CD14-positive monocyte (primary cell): ENCODE data around the gene SPATA16. TPM values are rescaled to one million over a fixed set of nuclear protein-coding genes. Genes with fewer than 3 reads are reported as not detected.

ENCODE experiments used
- DNase-seq, 3 donors: peaks; one replicate each; pipeline ENCODE4 v3.0.0-alpha.2; 2011 to 2022
- H2AFZ ChIP-seq: 2 replicates; pipeline ENCODE4 v1.6.0; 2012; ENCODE audit warnings: mild to moderate bottlenecking, low read depth, low read length, inconsistent platforms; ENCODE audit not compliant: insufficient read depth, poor library complexity, severe bottlenecking
- H3K27ac ChIP-seq, 2 donors: 1 replicate in 1 of 2; 2 replicates in 1 of 2; pipeline ENCODE4 v1.5.1; 2012 to 2013; ENCODE audit warnings: low read length in 2 of 2, control low read depth in 1 of 2, inconsistent platforms in 1 of 2, low read depth in 1 of 2, mild to moderate bottlenecking in 1 of 2
- H3K27me3 ChIP-seq, 2 donors: one replicate each; pipeline versions ENCODE4 v1.6.0 to v1.6.1; 2011 to 2013; ENCODE audit warnings: low read length in 2 of 2; ENCODE audit not compliant: control insufficient read depth in 2 of 2, insufficient read depth in 2 of 2
- H3K36me3 ChIP-seq, 2 donors: replicated peaks in 1 of 2; 1 replicate in 1 of 2; 2 replicates in 1 of 2; pipeline versions ENCODE4 v1.5.1 to v1.6.1; 2012 to 2013; ENCODE audit warnings: low read length in 2 of 2, control low read depth in 1 of 2, inconsistent platforms in 1 of 2, mild to moderate bottlenecking in 1 of 2; ENCODE audit not compliant: insufficient read depth in 2 of 2, control insufficient read depth in 1 of 2
- H3K4me1 ChIP-seq, 2 donors: 1 replicate in 1 of 2; 2 replicates in 1 of 2; pipeline versions ENCODE4 v1.5.1 to v1.6.1; 2012 to 2013; ENCODE audit warnings: low read length in 2 of 2, control low read depth in 1 of 2, inconsistent platforms in 1 of 2, mild to moderate bottlenecking in 1 of 2, moderate library complexity in 1 of 2; ENCODE audit not compliant: insufficient read depth in 2 of 2, control insufficient read depth in 1 of 2
- H3K4me2 ChIP-seq: replicated peaks from 2 replicates; pipeline ENCODE3; 2012; ENCODE audit warnings: low read length, moderate library complexity, mild to moderate bottlenecking; ENCODE audit not compliant: poor library complexity, severe bottlenecking; ENCODE audit errors: extremely low read depth
- H3K4me3 ChIP-seq, 3 experiments: fragments of 200-600 bp in 1 of 3; sonication (generic) in 1 of 3; replicated peaks in 1 of 3; 1 replicate in 2 of 3; 2 replicates in 1 of 3; pipeline ENCODE4 v1.5.1; 2011 to 2013; ENCODE audit warnings: low read length in 3 of 3, mild to moderate bottlenecking in 3 of 3, control low read depth in 2 of 3, low read depth in 2 of 3, inconsistent platforms in 1 of 3, moderate library complexity in 1 of 3
- H3K79me2 ChIP-seq: 2 replicates; pipeline ENCODE4 v1.6.0; 2012; ENCODE audit warnings: mild to moderate bottlenecking, control low read depth, inconsistent platforms, low read length, moderate library complexity; ENCODE audit not compliant: insufficient read depth
- H3K9ac ChIP-seq: 2 replicates; pipeline ENCODE4 v1.6.0; 2017; ENCODE audit warnings: low read length, mild to moderate bottlenecking; ENCODE audit not compliant: insufficient read depth, poor library complexity, severe bottlenecking
- H3K9me3 ChIP-seq, 2 donors: replicated peaks in 1 of 2; 1 replicate in 1 of 2; 2 replicates in 1 of 2; pipeline versions ENCODE4 v1.5.1 to v1.6.1; 2012 to 2013; ENCODE audit warnings: low read length in 2 of 2, control low read depth in 1 of 2; ENCODE audit not compliant: control insufficient read depth in 1 of 2, insufficient read depth in 1 of 2
- H4K20me1 ChIP-seq: 2 replicates; pipeline ENCODE4 v1.6.0; 2012; ENCODE audit warnings: mild to moderate bottlenecking, low read length, control low read depth, moderate library complexity; ENCODE audit not compliant: insufficient read depth
- H3K27ac Mint-ChIP-seq, 7 donors: one replicate each; pipeline ENCODE4 v1.8.0; 2020; ENCODE audit warnings: mild to moderate bottlenecking in 7 of 7, mixed read lengths in 7 of 7, moderate library complexity in 6 of 7, inconsistent platforms in 2 of 7
- H3K27me3 Mint-ChIP-seq, 3 donors: one replicate each; pipeline ENCODE4 v1.8.0; 2021 to 2022; ENCODE audit warnings: low read depth in 3 of 3, mild to moderate bottlenecking in 3 of 3, mixed read lengths in 3 of 3, moderate library complexity in 3 of 3, inconsistent platforms in 1 of 3
- H3K36me3 Mint-ChIP-seq, 2 donors: one replicate each; pipeline ENCODE4 v1.8.0; 2020; ENCODE audit warnings: mixed read lengths in 2 of 2, inconsistent platforms in 1 of 2, mild to moderate bottlenecking in 1 of 2
- H3K4me1 Mint-ChIP-seq: one replicate; pipeline ENCODE4 v1.8.0; 2020; ENCODE audit warnings: mild to moderate bottlenecking, mixed read lengths
- H3K4me3 Mint-ChIP-seq, 2 donors: one replicate each; pipeline ENCODE4 v1.8.0; 2020; ENCODE audit warnings: mild to moderate bottlenecking in 2 of 2, mixed read lengths in 2 of 2, moderate library complexity in 1 of 2
- H3K9me3 Mint-ChIP-seq, 7 donors: one replicate each; pipeline ENCODE4 v1.8.0; 2020 to 2022; ENCODE audit warnings: mixed read lengths in 7 of 7, mild to moderate bottlenecking in 6 of 7, moderate library complexity in 6 of 7, inconsistent platforms in 2 of 7
- CTCF ChIP-seq: fragments of 200-600 bp; IDR thresholded peaks from one replicate; pipeline ENCODE4 v1.8.0; 2022; ENCODE audit warnings: antibody characterized with exemption, mild to moderate bottlenecking
- WGBS: methylation state at CpG from one replicate; pipeline ENCODE4 v1.1.5; 2013; ENCODE audit warnings: missing lambda C conversion rate; ENCODE audit not compliant: insufficient coverage; 5-methylcytosine and 5-hydroxymethylcytosine counted together
- intact Hi-C, 2 donors: fragments of 100-400 bp; cut with micrococcal nuclease; formaldehyde crosslinking; loops; one replicate each; pipeline versions ENCODE4 v1.15.0 to v1.15.1; 2023
- polyA plus RNA-seq, 3 donors: library from polyadenylated mRNA; depleted of rRNA in 1 of 3; unstranded in 2 of 3; stranded (reverse) in 1 of 3; fragments of 300-500 nt in 2 of 3; fragments of >200 nt in 1 of 3; fragmentation: Illumina TruSeq in 2 of 3; gene quantifications; 1 replicate in 2 of 3; 2 replicates in 1 of 3; pipeline ENCODE4 v1.2.3, GENCODE V29; 2012 to 2021

Gene SPATA16
- polyA plus RNA-seq, 3 donors, result not detected

DNA sequence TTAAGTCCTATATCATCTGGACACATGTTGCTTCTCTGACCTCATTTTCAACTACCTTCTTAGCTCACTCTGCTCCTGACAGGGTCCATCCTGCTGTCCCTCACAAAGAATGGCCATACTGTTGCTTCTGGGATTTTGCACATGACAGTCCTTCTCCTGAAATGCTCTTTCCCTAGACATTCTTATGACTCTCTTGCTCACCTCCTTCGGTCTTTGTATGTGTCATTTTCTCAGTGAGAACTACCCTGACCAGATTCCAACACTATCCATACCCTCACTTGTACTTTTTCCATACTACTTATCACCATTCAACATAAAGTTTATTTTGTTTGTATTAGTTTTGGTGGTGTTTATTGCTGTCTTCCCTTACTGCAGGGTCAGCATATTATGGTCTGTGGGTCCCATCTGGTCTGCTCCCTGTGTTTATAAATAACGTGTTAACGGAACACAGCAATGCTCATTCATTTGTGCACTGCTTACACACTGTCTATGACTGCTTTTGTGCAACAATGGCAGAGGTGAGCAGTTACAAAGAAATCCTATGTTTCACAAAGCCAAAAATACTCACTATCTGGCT lies 159.5 kb downstream of the SPATA16 start:
- Histone ChIP-seq H3K27me3 (no peaks in the 10 kb centered on the region), H3K9ac (no peak overlapping the region), H3K36me3 (no peaks in the 10 kb centered on the region), H3K4me2 (no peak overlapping the region), H3K4me3 (no peak overlapping the region), H3K4me1 (no peaks in the 10 kb centered on the region), H3K9me3 (no peaks in the 10 kb centered on the region), H4K20me1 (no peaks in the 10 kb centered on the region), H3K27ac (no peak overlapping the region), H2AFZ (no peak overlapping the region), H3K79me2 (no peaks in the 10 kb centered on the region)
- no peak for TF ChIP-seq CTCF
- Mint-ChIP-seq H3K4me3 (no peak overlapping the region), H3K27me3 (peaks cover 0 to 4% (median 0%) of the 10 kb centered on the region in 3 donors), H3K36me3 (no peaks in the 10 kb centered on the region), H3K9me3 (peaks cover 0 to 2% (median 0%) of the 10 kb centered on the region in 7 donors), H3K27ac (no peak overlapping the region), H3K4me1 (no peaks in the 10 kb centered on the region)
- intact Hi-C loops, result no loop called here
- WGBS, result 100% methylated on average over 3 of the region's 3 CpGs
- DNase-seq, result no peak

DNA sequence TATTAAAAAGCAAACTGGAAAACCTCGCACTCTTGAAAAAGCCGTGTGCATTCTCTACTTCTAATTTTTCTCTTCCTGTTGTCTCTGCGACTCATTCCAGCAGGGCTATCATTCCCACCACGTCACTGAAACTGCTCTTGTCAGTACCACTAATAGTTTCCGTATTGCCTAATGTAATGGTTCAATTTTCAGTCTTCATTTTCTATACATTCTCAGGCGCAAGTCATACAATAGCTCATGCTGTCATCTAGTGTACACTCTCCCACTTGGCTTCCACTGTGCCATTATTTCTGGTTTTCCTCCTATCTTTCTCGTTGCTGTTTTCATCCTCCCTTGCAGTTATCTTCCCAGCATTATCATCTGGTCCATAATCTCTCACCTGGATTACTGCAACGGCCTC lies 160.2 kb downstream of the SPATA16 start:
- no peak overlapping the region for H3K4me3 Mint-ChIP-seq
- H3K9me3 Mint-ChIP-seq, result peaks cover 0 to 2% (median 0%) of the 10 kb centered on the region in 7 donors
- H3K36me3 Mint-ChIP-seq, result no peaks in the 10 kb centered on the region
- no peak for TF ChIP-seq CTCF
- H3K9ac ChIP-seq, result no peak overlapping the region
- H4K20me1 ChIP-seq, result no peaks in the 10 kb centered on the region
- H3K27me3 Mint-ChIP-seq, result peaks cover 0 to 4% (median 0%) of the 10 kb centered on the region in 3 donors
- H2AFZ ChIP-seq, result no peak overlapping the region
- no peaks in the 10 kb centered on the region for H3K9me3 ChIP-seq
- no peaks in the 10 kb centered on the region for H3K4me1 ChIP-seq
- H3K4me3 ChIP-seq, result no peak overlapping the region
- H3K4me1 Mint-ChIP-seq, result no peaks in the 10 kb centered on the region
- DNase-seq, result no peak
- no peak overlapping the region for H3K27ac ChIP-seq
- H3K36me3 ChIP-seq, result no peaks in the 10 kb centered on the region
- WGBS, result 82% methylated on average over 8 of the region's 8 CpGs
- no peak overlapping the region for H3K27ac Mint-ChIP-seq
- intact Hi-C loops, result no loop called here
- H3K27me3 ChIP-seq, result no peaks in the 10 kb centered on the region
- H3K79me2 ChIP-seq, result no peaks in the 10 kb centered on the region
- no peak overlapping the region for H3K4me2 ChIP-seq
